Measurements from ENCODE around the gene ADAM15.

Gene ADAM15

GRCh38 chr1:155033524-155033923 is 17.6 kb upstream of the ADAM15 start, which contains the start of the genes DCST1 and DCST2:
DCST1 (plus strand) TSS chr1:155033824; CDS start chr1:155034037, 213 bp downstream.
DCST2 (minus strand) TSS chr1:155033781; CDS start chr1:155033701, 80 bp downstream.
- no peak for TF ChIP-seq CTCF (IDR thresholded peaks at IDR 0.05; ENCODE audit: borderline replicate concordance, insufficient read depth, low read depth, low read length)
- H3K4me3 ChIP-seq (ENCODE audit: low read depth, low read length) = no peak within 1 kb of the TSS

GRCh38 chr1:155034318-155035208 is 16.6 kb upstream of the ADAM15 start:
- TF ChIP-seq CTCF (IDR thresholded peaks at IDR 0.05; ENCODE audit: borderline replicate concordance, insufficient read depth, low read depth, low read length) = no peak

GRCh38 chr1:155035936-155036335 is 15.2 kb upstream of the ADAM15 start:
- TF ChIP-seq CTCF (IDR thresholded peaks at IDR 0.05; ENCODE audit: borderline replicate concordance, insufficient read depth, low read depth, low read length) = no peak
- no peak overlapping the region for H3K4me3 ChIP-seq (ENCODE audit: low read depth, low read length)

More at GRCh38 chr1:155034318-155035208, 16.6 kb upstream of the ADAM15 start:
- H3K4me3 ChIP-seq (ENCODE audit: low read depth, low read length) = no peak overlapping the region

DNA sequence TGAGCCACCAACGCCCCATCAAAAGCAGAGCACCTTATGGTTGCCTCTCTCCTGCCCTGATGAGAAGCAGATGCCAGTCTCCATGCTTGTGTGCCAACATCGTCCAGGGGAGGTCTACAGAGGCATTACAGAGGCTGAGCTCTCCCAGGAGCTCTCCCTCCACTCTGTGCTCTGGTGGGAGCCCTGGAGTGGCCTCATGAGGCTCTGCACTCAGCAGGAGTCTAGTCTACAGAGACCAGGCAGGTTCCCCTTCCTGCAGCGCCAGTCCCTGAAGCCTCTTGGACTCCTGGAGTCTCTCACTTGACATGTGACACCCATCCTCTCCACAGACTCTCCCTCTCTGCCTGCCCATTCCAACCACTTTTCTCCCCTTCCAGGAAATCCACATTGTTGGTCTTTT is 14.1 kb upstream of the ADAM15 start:
- no peak overlapping the region for H3K4me3 ChIP-seq (ENCODE audit: low read depth, low read length)
- no peak for TF ChIP-seq CTCF (IDR thresholded peaks at IDR 0.05; ENCODE audit: borderline replicate concordance, insufficient read depth, low read depth, low read length)

- no peak overlapping the region for H3K4me3 ChIP-seq (ENCODE audit: low read depth, low read length)
- no peak for TF ChIP-seq CTCF (IDR thresholded peaks at IDR 0.05; ENCODE audit: borderline replicate concordance, insufficient read depth, low read depth, low read length)
Measured at GRCh38 chr1:155037851-155038441, 13.2 kb upstream of the ADAM15 start.

DNA sequence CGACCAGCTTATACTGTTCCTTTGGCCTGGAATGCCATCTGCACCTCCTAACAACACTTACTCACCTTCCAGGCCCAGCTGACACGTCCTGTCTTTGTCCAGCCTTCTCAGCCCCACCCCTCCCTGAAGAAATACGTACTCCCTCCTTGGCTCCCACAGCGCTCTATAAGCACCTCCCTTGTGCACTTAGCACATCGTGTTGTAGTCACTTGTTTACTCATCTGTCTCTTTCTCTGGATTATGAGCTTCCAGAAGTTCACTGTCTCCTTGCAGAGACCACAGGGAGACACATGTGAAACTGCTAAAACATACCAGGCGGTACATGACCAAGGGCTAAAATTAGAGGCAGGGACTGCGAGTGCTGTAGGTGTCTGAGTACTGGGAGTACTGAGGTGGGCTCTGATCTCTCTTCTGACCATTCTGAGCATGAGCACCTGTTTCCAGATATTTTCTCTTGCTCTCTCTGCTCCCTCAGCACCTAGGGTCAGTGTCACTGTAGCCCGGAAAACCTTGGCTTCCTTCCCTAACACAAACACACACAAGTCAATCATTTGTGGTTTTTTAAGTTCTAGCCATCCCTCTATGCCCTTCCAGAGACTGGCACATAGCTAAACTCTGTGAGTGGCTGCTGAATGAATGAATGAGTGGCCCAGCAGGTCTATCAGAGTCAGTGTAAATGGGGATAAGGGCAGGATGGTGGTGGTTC is 12.4 kb upstream of the ADAM15 start:
- no peak overlapping the region for H3K4me3 ChIP-seq (ENCODE audit: low read depth, low read length)
- TF ChIP-seq CTCF (IDR thresholded peaks at IDR 0.05; ENCODE audit: borderline replicate concordance, insufficient read depth, low read depth, low read length) = no peak
